Ishikawa (cell line): ENCODE data around the gene PAM.

Experiments
- EGR1 ChIP-seq: IDR thresholded peaks from 2 replicates; pipeline ENCODE4 v1.6.1; 2012
- EP300 ChIP-seq: IDR thresholded peaks from 2 replicates; pipeline ENCODE4 v1.6.1; 2012; ENCODE audit warnings: borderline replicate concordance
- MAX ChIP-seq: IDR thresholded peaks from 2 replicates; pipeline ENCODE4 v1.6.1; 2012
- NFIC ChIP-seq: IDR thresholded peaks from 2 replicates; pipeline ENCODE4 v1.6.1; 2012
- REST ChIP-seq: IDR thresholded peaks from 2 replicates; pipeline ENCODE4 v1.6.1; 2012; ENCODE audit warnings: low read depth, mild to moderate bottlenecking
- TAF1 ChIP-seq: IDR thresholded peaks from 2 replicates; pipeline ENCODE4 v1.6.1; 2012; ENCODE audit warnings: low read depth, mild to moderate bottlenecking
- TCF12 ChIP-seq: IDR thresholded peaks from 2 replicates; pipeline ENCODE4 v1.6.1; 2012; ENCODE audit warnings: low read depth
- YY1 ChIP-seq: IDR thresholded peaks from 2 replicates; pipeline ENCODE4 v1.6.1; 2012; ENCODE audit warnings: low read depth

- TF ChIP-seq YY1 (no peak), EP300 (no peak), REST (no peak), TAF1 (no peak), NFIC (no peak), EGR1 (no peak), TCF12 (no peak), MAX (no peak)
These were observed 89.9 kb downstream of the PAM start for GRCh38 chr5:102845041-102845440.
